COLO829 (cell line): ENCODE data around the gene SIRT4.
"Not testable (repeated sequence)": the region's sequence is repeated elsewhere in the genome, so short reads cannot be mapped to it uniquely, and the experiment has no call there.

Experiments
- DNase-seq: peaks from one replicate; pipeline ENCODE4 v3.0.0; 2012; ENCODE audit warnings: low spot score

SIRT4 gene

GRCh38 chr12:120278137-120279069 lies 23.7 kb upstream of the SIRT4 start:
- no peak for DNase-seq

DNA sequence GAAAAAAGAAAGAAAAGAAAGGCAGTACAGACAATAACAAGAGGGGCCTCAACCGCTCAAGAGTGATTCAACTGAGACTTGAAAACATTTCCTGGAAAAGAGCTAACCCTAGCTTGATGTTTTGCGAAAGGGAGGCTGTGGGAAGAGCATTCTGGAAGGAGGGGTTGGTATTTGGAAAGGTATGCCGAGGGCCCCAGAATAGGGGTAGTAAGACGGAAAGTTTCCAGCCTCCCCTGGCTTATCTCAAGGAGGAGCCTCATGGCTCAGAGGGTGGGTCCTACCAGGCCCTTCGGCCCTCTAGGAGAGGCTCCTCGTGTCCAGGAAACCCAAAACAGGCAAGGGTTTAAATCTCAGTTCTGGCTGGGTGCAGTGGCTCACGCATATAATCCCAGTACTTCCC lies 18.8 kb upstream of the SIRT4 start:
- DNase-seq: no peak

DNA sequence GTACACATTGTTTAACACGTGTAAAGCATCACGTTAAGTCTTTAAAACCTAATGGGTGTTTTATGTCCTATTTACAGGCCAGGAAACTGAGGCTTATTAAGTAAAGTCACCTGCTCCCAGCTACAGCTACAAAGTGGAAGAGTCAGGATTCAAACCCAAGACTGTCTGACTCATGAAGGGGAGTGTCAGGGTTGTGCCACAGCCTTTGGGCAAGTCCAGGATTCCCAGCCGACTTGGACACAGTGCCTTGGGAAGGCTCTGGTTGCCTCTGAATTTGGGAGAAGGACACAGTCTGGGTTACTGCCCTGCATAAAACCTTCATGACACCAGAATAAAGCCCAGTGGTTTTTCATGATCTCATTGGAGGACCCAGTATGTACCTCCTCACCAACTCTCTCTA lies 17.7 kb upstream of the SIRT4 start:
- DNase-seq: no peak

DNA sequence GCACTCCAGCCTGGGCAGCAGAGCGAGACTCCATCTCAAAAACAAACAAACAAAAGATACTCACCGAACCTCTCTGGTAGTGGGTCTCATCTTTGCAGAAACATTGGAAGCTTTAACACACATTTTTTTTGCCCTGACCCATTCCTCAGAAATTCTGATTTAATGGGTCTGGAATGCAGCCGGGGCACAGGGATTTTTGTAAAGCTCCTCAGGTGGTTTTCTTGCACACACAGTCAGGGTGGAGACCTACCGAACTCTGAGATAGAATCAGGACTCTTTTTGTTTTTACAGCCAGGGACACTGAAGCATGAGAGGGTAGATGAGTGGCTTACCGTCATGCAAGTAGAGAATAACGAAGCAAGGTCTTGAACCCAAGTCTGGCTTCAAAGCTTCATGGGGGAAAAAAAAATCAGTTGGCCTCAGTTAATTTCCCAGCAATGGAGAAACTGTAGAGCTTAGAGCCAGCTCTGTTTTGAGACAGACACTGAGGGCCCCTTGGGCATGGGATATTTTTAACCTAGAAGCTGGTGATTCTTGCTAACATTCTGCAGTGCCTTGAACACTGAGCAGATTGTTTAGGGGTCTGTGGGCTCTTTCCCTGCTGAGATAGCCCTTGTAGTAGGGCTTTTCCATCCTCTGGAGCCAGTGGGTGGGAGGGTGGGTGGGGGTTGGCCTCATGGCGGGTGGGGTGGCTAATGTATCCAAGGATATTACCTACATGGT lies 15.2 kb upstream of the SIRT4 start:
- DNase-seq: no peak

DNA sequence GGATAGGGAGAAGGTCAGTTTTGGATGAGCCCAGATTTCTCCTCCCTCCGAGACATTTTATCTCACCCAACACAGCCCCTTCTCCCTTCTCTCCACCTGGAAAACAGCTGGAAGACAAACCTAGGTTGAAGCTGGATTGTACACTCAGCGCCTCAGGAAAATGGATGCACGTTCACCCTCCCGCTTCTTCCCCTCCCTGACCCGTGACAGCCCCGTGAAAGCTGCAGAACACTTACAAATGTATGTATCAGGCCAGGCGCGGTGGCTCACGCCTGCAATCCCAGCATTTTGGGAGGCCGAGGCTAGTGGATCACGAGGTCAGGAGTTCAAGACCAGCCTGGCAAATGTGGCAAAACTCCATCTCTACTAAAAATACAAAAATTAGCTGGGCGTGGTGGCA lies 14.6 kb upstream of the SIRT4 start:
- DNase-seq: no peak

- no peak for DNase-seq
These were observed 11.4 kb upstream of the SIRT4 start for GRCh38 chr12:120290609-120291305.

GRCh38 chr12:120292411-120292660 lies 9.8 kb upstream of the SIRT4 start:
- no peak for DNase-seq

GRCh38 chr12:120292661-120293531 lies 9.2 kb upstream of the SIRT4 start, which contains the start of gene RNU4-1:
TSS of gene RNU4-1 (minus strand) at chr12:120293237.
- DNase-seq: peak; percentile 74

DNA sequence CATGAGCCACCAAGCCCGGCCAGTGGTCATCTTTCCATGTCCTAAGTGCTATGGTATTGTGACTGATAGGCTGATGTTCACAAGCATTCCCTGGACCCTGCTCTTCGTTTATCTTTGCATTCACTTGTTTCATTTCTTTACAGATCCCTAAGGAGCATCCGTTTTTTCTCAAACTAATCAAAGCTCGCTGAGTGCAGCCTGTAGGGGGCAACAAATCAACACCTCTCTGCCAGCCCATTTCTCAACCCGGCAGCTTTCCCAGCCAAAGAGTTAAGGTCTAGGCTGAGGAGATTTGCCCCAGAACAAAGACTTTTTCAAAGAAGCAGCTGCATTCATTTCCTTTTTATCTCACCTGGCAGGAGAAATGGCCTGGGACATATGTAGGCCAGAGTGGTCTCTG lies 12.1 kb downstream of the SIRT4 start:
- DNase-seq: no peak

DNA sequence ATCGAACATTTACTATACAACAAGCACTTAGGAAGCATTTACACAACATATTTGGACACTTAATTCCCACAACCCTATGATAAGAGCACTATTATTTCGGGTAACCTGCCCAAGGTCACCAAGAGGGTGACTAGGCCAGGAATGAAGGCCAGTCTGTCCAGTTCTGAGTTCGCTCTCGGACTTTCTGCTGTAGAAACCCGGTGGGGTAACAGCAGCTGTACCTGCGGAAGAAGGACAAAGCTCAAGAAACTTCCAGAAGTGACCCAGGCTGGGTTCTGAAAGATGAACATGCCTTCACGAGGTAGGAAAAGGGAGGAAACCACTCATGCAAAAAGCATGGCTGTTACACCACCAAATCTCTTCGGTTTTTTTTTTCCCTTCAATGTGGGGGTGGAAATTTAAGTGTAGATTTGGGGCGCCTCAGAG lies 14.7 kb downstream of the SIRT4 start:
- no peak for DNase-seq

- DNase-seq: peak; percentile 99
These were observed 15.3 kb downstream of the SIRT4 start for GRCh38 chr12:120317224-120318105.

DNA sequence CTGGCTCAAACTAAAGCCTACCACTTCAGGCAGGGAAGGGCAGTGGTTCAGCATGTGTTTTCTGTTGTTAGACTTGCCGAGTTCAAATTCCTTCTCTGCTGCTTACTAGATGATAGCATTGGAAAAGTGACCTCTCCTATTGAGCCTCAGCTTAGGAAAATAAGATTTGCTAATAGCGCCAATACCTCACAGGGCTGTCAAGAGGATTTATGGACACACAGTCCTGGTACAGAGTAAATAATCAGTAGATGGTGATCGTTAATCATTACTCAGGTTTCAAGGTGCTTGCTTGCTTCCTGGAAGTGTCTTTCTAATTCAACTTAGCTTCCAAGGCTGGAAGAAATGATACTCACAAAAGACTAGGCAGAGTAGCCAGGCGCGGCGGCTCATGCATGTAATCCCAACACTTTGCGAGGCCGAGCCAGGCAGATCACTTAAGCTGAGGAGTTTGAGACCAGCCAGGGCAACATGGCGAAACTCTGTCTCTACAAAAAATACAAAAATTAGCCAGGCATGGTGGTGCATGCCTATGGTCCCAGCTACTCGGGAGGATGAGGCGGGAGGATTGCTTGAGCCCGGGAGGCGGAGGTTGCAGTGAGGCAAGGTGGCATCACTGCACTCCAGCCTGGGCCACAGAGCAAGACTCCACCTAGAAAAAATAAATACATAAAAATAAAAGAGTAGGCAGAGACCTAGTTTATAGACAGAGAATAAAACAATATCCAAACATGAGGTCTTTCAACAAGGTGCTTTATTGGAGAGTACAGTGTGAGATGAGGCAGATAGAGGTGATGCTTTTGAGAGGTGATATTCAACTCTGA lies 19.5 kb downstream of the SIRT4 start:
- no peak for DNase-seq

DNA sequence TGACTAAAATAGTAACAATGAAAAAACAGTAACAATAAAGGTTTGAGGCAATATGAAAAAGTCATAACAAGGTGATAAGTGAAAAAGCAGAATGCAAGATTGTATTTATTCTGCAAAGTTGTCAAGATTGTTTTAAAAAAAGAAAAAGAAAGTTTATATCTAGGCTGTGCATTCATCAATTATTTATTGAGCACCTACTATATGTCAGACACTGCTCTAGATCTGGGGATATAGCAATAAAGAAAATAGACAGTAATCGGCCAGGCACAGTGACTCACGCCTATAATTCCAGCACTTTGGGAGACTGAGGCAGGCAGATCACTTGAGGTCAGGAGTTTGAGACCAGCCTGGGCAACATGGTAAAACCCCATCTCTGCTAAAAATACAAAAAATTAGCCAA lies 21.7 kb downstream of the SIRT4 start:
- no peak for DNase-seq

GRCh38 chr12:120324841-120325417 lies 22.8 kb downstream of the SIRT4 start:
- DNase-seq: no peak

GRCh38 chr12:120327593-120327992 lies 25.5 kb downstream of the SIRT4 start, which contains the start of gene PLA2G1B:
TSS of gene PLA2G1B (minus strand) at chr12:120327779. CDS start at chr12:120327753, 26 bp downstream.
- DNase-seq: no peak

DNA sequence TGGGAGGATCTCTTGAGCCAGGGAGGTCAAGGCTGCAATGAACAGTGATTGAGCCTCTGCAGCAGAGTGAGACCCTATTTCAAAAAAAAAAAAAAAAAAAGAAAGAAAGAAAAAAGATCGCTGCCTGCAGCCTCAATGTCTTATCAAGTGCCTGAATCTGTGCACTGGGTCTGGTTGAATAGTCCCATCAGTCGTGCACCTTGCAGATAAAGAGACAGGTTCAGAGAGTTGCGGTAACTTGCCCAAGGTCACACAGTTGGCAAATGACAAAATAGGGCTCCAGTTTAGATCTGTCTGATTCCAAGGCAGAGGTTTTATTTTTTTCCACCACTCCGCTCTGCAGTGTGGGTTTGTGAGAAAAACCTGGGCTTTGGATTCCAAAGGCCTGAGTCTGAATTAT lies 26.1 kb downstream of the SIRT4 start:
- DNase-seq: no peak

- no peak for DNase-seq
These were observed 29.3 kb downstream of the SIRT4 start for GRCh38 chr12:120331390-120331789.

DNA sequence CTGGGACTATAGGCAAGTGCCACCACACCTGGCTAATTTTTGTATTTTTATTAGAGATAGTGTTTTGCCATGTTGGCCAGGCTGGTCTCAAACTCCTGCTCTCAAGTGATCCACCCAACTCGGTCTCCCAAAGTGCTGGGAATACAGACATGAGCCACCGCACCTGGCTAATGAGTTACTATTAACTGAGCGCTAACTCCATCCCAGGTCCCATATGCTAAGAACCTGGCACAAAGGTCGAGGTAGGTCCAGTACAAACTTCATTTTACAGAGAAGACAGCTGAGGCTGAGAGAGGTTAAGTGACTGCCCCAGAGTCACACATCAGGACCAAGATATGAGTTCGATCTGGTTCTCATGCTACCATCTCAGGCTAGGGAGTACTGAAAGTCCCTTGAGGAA lies 29.9 kb downstream of the SIRT4 start:
- no peak for DNase-seq

DNA sequence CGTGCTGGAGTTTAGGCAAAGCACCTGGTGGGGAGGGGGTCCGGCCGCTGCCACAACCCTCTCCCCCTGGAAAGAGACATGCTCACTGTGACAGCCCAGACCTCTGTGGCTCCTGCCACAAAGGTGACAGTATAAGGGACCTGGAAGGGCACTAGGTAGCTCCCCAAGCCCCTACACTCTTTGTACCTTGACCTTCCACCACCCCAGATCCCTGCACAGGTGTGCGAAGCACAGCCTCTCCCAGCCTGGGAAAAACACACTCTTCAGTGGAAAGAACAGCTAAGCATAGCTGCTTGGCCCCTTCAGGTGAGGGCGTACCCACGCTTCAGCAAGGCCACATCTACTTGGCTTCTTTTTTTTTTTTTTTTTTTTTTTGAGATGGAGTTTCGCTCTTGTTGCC lies 30.4 kb downstream of the SIRT4 start:
- DNase-seq: no peak

GRCh38 chr12:120335447-120335846 lies 33.3 kb downstream of the SIRT4 start:
- not testable (repeated sequence) for DNase-seq
